Brain microvascular endothelial cell (primary cell): ENCODE measurements around the gene EDDM13.
"Not testable (repeated sequence)": the region's sequence is repeated elsewhere in the genome, so short reads cannot be mapped to it uniquely, and the experiment has no call there.

Experiments
- DNase-seq: peaks from one replicate; pipeline ENCODE4 v3.0.0-alpha.2; 2020
- H3K27ac ChIP-seq: fragments of 250-450 bp; sonication (Bioruptor Pico); 2 replicates; pipeline ENCODE4 v1.5.1; 2020; ENCODE audit warnings: mild to moderate bottlenecking, moderate library complexity
- H3K27me3 ChIP-seq: fragments of 250-450 bp; sonication (Bioruptor Pico); replicated peaks from 2 replicates; pipeline ENCODE4 v1.5.1; 2020; ENCODE audit warnings: mild to moderate bottlenecking
- H3K36me3 ChIP-seq: fragments of 250-450 bp; sonication (Bioruptor Pico); replicated peaks from 2 replicates; pipeline ENCODE4 v1.5.1; 2020; ENCODE audit warnings: mild to moderate bottlenecking
- H3K4me3 ChIP-seq: 2 replicates; pipeline ENCODE4 v1.5.1; 2011; ENCODE audit warnings: low read depth, mild to moderate bottlenecking, control low read depth, low read length, moderate library complexity
- CTCF ChIP-seq: IDR thresholded peaks from 2 replicates; pipeline ENCODE4 v1.5.1; 2011; ENCODE audit warnings: low read depth, mild to moderate bottlenecking, moderate library complexity, low read length, control low read depth, inconsistent platforms; ENCODE audit errors: missing control alignments
- in situ Hi-C: cut with HindIII; loops from 2 replicates; pipeline ENCODE4 v1.10.0; 2017; ENCODE audit warnings: low sequenced_read_pairs, low pct_ligation_motif_present

The EDDM13 gene

GRCh38 chr19:56297010-56297409 lies 24.5 kb downstream of the EDDM13 start:
- no peak for TF ChIP-seq CTCF
- no peak for DNase-seq
- Histone ChIP-seq H3K27ac (no peak overlapping the region), H3K36me3 (no peaks in the 10 kb centered on the region), H3K4me3 (no peak overlapping the region), H3K27me3 (no peaks in the 10 kb centered on the region)
- in situ Hi-C loops: no loop called here

- Histone ChIP-seq H3K27me3 (no peaks in the 10 kb centered on the region), H3K4me3 (no peak overlapping the region), H3K36me3 (no peaks in the 10 kb centered on the region), H3K27ac (no peak overlapping the region)
- no peak for TF ChIP-seq CTCF
- DNase-seq: no peak
- in situ Hi-C loops: no loop called here
Observed at GRCh38 chr19:56299688-56300087, 27.1 kb downstream of the EDDM13 start.

GRCh38 chr19:56301155-56301554 lies 28.6 kb downstream of the EDDM13 start:
- Histone ChIP-seq H3K4me3 (no peak overlapping the region), H3K27me3 (no peaks in the 10 kb centered on the region), H3K27ac (no peak overlapping the region), H3K36me3 (no peaks in the 10 kb centered on the region)
- DNase-seq: no peak
- in situ Hi-C loops: no loop called here
- TF ChIP-seq CTCF: peak; percentile 20

GRCh38 chr19:56301886-56302620 lies 29.5 kb downstream of the EDDM13 start:
- no peak for DNase-seq
- Histone ChIP-seq H3K27me3 (no peaks in the 10 kb centered on the region), H3K4me3 (no peak overlapping the region), H3K27ac (no peak overlapping the region), H3K36me3 (no peaks in the 10 kb centered on the region)
- in situ Hi-C loops: no loop called here
- TF ChIP-seq CTCF: no peak

- no peak overlapping the region for H3K4me3 ChIP-seq
- no peak for TF ChIP-seq CTCF
- H3K36me3 ChIP-seq: no peaks in the 10 kb centered on the region
- in situ Hi-C loops: no loop called here
- no peak for DNase-seq
- no peak overlapping the region for H3K27ac ChIP-seq
- no peaks in the 10 kb centered on the region for H3K27me3 ChIP-seq
Observed at GRCh38 chr19:56304243-56304642, 31.7 kb downstream of the EDDM13 start.

- in situ Hi-C loops: no loop called here
- no peak overlapping the region for H3K4me3 ChIP-seq
- no peak for DNase-seq
Observed at GRCh38 chr19:56306016-56306415, 33.5 kb downstream of the EDDM13 start.

GRCh38 chr19:56307062-56307461 lies 34.5 kb downstream of the EDDM13 start:
- H3K4me3 ChIP-seq, H3K27me3 ChIP-seq, in situ Hi-C loops, H3K36me3 ChIP-seq, DNase-seq, H3K27ac ChIP-seq: not testable (repeated sequence)

More at GRCh38 chr19:56306016-56306415, 33.5 kb downstream of the EDDM13 start:
- H3K36me3 ChIP-seq: no peaks in the 10 kb centered on the region
- H3K27me3 ChIP-seq: no peaks in the 10 kb centered on the region
- no peak for TF ChIP-seq CTCF
- no peak overlapping the region for H3K27ac ChIP-seq
